IMR-90 (cell line): Measurements from ENCODE around the gene GGT5. TPM values are rescaled to one million over a fixed set of nuclear protein-coding genes. Genes with fewer than 3 reads are reported as not detected.
"Not testable (repeated sequence)": the region's sequence is repeated elsewhere in the genome, so short reads cannot be mapped to it uniquely, and the experiment has no call there.

Experiments used
- ATAC-seq: fragments of 200-7000 bp; cut with Tn5 transposase; 2 replicates; pipeline ENCODE4 v1.9.1; 2020; ENCODE audit warnings: low read depth, mild to moderate bottlenecking, moderate library complexity
- BruUV-seq: library from RNA; stranded (reverse); fragments of 400-500 nt; replicated peaks from 2 replicates; lab custom pipeline; 2021; lab: Mats Ljungman, UMichigan
- CTCF ChIA-PET: fragments of 300-600 bp; formaldehyde crosslinking; extraction: SDS; loops from one replicate; lab custom pipeline; 2021; ENCODE audit warnings: antibody characterized with exemption; lab: Yijun Ruan, JAX
- POLR2A ChIA-PET: fragments of 300-600 bp; sonication (Branson Sonifier 250); formaldehyde crosslinking; loops from one replicate; lab custom pipeline; 2022; ENCODE audit warnings: antibody characterized with exemption; ENCODE audit not compliant: unreplicated experiment; lab: Charles Lee
- DNase-seq: peaks from one replicate; pipeline ENCODE4 v3.0.0; 2013
- H2AFZ ChIP-seq: replicated peaks from 2 replicates; pipeline ENCODE3; 2013; ENCODE audit warnings: low read length, mild to moderate bottlenecking; ENCODE audit not compliant: poor library complexity
- H2AK5ac ChIP-seq: 2 replicates; pipeline ENCODE4 v1.6.1; 2013; ENCODE audit warnings: low read depth, low read length, inconsistent platforms
- H2AK9ac ChIP-seq: replicated peaks from 2 replicates; pipeline ENCODE3; 2013; ENCODE audit warnings: mild to moderate bottlenecking, low read depth, low read length, moderate library complexity; ENCODE audit not compliant: poor library complexity
- H2BK120ac ChIP-seq: 2 replicates; pipeline ENCODE4 v1.6.1; 2013; ENCODE audit warnings: low read depth, low read length, inconsistent platforms
- H2BK15ac ChIP-seq: 3 replicates; pipeline ENCODE4 v1.6.1; 2013; ENCODE audit warnings: low read depth, low read length, inconsistent platforms
- H2BK20ac ChIP-seq: 2 replicates; pipeline ENCODE4 v1.6.1; 2013; ENCODE audit warnings: low read depth, mild to moderate bottlenecking, inconsistent platforms, low read length, moderate library complexity
- H2BK5ac ChIP-seq: 2 replicates; pipeline ENCODE4 v1.6.1; 2013; ENCODE audit warnings: mild to moderate bottlenecking, low read depth, low read length, inconsistent platforms; ENCODE audit not compliant: poor library complexity, severe bottlenecking
- H3K14ac ChIP-seq: replicated peaks from 2 replicates; pipeline ENCODE4 v1.6.1; 2013; ENCODE audit warnings: low read depth, low read length, inconsistent platforms
- H3K18ac ChIP-seq: 2 replicates; pipeline ENCODE4 v1.6.1; 2013; ENCODE audit warnings: low read depth, low read length, control low read depth
- H3K23ac ChIP-seq: 2 replicates; pipeline ENCODE4 v1.6.1; 2013; ENCODE audit warnings: low read depth, low read length, inconsistent platforms
- H3K27ac ChIP-seq: 2 replicates; pipeline ENCODE4 v1.5.1; 2013; ENCODE audit warnings: mild to moderate bottlenecking, control low read depth, low read length; ENCODE audit not compliant: insufficient read depth
- H3K27me3 ChIP-seq: 2 replicates; pipeline ENCODE4 v1.6.1; 2013; ENCODE audit warnings: low read length; ENCODE audit not compliant: control insufficient read depth, insufficient read depth
- H3K36me3 ChIP-seq: 2 replicates; pipeline ENCODE4 v1.6.1; 2013; ENCODE audit warnings: low read length, mixed read lengths; ENCODE audit not compliant: control insufficient read depth, insufficient read depth
- H3K4ac ChIP-seq: 2 replicates; pipeline ENCODE4 v1.6.1; 2013; ENCODE audit warnings: low read depth, low read length, inconsistent platforms
- H3K4me1 ChIP-seq: 2 replicates; pipeline ENCODE4 v1.6.1; 2013; ENCODE audit warnings: low read length, mixed read lengths; ENCODE audit not compliant: control insufficient read depth, insufficient read depth
- H3K4me2 ChIP-seq: 2 replicates; pipeline ENCODE4 v1.6.1; 2013; ENCODE audit warnings: low read depth, mild to moderate bottlenecking, control low read depth, low read length, moderate library complexity
- H3K4me3 ChIP-seq: 2 replicates; pipeline ENCODE4 v1.5.1; 2013; ENCODE audit warnings: low read depth, mild to moderate bottlenecking, control low read depth, low read length, moderate library complexity; ENCODE audit not compliant: insufficient read depth
- H3K56ac ChIP-seq: 2 replicates; pipeline ENCODE4 v1.6.1; 2013; ENCODE audit warnings: low read length, inconsistent platforms; ENCODE audit not compliant: insufficient read depth; ENCODE audit errors: extremely low read depth
- H3K79me1 ChIP-seq, 2 experiments: 2 replicates each; pipeline ENCODE4 v1.6.1; 2013; ENCODE audit warnings: low read length in 2 of 2, inconsistent platforms in 1 of 2, low read depth in 1 of 2
- H3K9ac ChIP-seq: 2 replicates; pipeline ENCODE4 v1.6.1; 2013; ENCODE audit warnings: low read depth, low read length, control low read depth
- H3K9me1 ChIP-seq: 2 replicates; pipeline ENCODE4 v1.6.1; 2013; ENCODE audit warnings: low read length, inconsistent platforms; ENCODE audit not compliant: insufficient read depth
- H3K9me3 ChIP-seq: 2 replicates; pipeline ENCODE4 v1.6.1; 2013; ENCODE audit warnings: low read length; ENCODE audit not compliant: control insufficient read depth, insufficient read depth
- H4K20me1 ChIP-seq: 2 replicates; pipeline ENCODE4 v1.6.1; 2013; ENCODE audit warnings: low read length, inconsistent platforms; ENCODE audit not compliant: insufficient read depth
- H4K5ac ChIP-seq: 2 replicates; pipeline ENCODE4 v1.6.1; 2013; ENCODE audit warnings: mild to moderate bottlenecking, low read depth, low read length, control low read depth
- H4K8ac ChIP-seq, 2 experiments: 2 replicates each; pipeline ENCODE4 v1.6.1; 2013; ENCODE audit warnings: low read depth in 2 of 2, low read length in 2 of 2, control low read depth in 1 of 2, inconsistent platforms in 1 of 2
- H4K91ac ChIP-seq: 2 replicates; pipeline ENCODE4 v1.6.1; 2013; ENCODE audit warnings: low read depth, low read length, inconsistent platforms; ENCODE audit not compliant: insufficient read depth
- WGBS, 2 experiments: methylation state at CpG; one replicate each; pipeline versions ENCODE4 v1.1.5 to v1.1.7; 2013; ENCODE audit warnings: missing lambda C conversion rate in 2 of 2; ENCODE audit not compliant: insufficient read length in 1 of 2; ENCODE audit errors: extremely low coverage in 2 of 2; 5-methylcytosine and 5-hydroxymethylcytosine counted together
- dilution Hi-C: fragments of 300-500 bp; cut with HindIII; formaldehyde crosslinking; loops from one replicate; pipeline ENCODE4 v1.14.3; 2018; ENCODE audit warnings: low sequenced_read_pairs; ENCODE audit not compliant: unreplicated experiment
- in situ Hi-C: fragments of 300-500 bp; cut with MboI; formaldehyde crosslinking; loops from 3 replicates; pipeline ENCODE4 v1.14.3; 2019; ENCODE audit warnings: low sequenced_read_pairs, inconsistent platforms, mixed read lengths
- intact Hi-C: fragments of 100-400 bp; cut with micrococcal nuclease; formaldehyde crosslinking; loops from 2 replicates; pipeline ENCODE4 v1.10.0; 2022
- polyA plus RNA-seq, 3 experiments: library from polyadenylated mRNA; depleted of rRNA; stranded (reverse); fragments of >200 nt; gene quantifications; 2 replicates each; pipeline ENCODE4 v1.2.3, GENCODE V29; 2012; ENCODE audit warnings: low replicate concordance in 1 of 3
- total RNA-seq: library from RNA; depleted of rRNA; stranded (reverse); fragments of >200 nt; gene quantifications from 2 replicates; pipeline ENCODE4 v1.2.3, GENCODE V29; 2012

Gene GGT5
- total and polyA plus RNA-seq, 2 of the 4 experiments (the other 2 are of a cell fraction), result 0.18 to 5.8 TPM

DNA sequence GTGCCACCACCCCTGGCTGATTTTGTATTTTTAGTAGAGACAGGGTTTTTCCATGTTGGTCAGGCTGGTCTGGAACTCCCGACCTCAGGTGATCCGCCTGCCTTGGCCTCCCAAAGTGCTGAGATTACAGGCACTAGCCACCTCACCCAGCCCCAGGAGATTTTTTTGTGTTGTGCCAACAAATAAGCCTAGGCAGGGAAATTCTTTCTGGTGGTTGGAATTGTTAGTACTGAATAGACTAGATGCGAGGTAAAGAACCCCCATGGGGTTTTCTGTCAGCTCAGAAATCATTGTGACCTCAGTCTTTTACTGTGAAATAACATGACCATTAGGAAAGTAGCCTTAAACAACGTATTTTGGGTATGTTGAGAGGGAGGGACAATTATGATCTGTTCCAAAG is 29.0 kb upstream of the GGT5 start:
- H3K14ac ChIP-seq, in situ Hi-C loops, H4K91ac ChIP-seq, DNase-seq, H3K18ac ChIP-seq, H3K56ac ChIP-seq, BruUV-seq, H3K9me3 ChIP-seq, H3K9me1 ChIP-seq, H2BK15ac ChIP-seq, H2AK9ac ChIP-seq, H3K4me3 ChIP-seq, H4K5ac ChIP-seq, H2AFZ ChIP-seq, POLR2A ChIA-PET, H2AK5ac ChIP-seq, H3K27me3 ChIP-seq, intact Hi-C loops, H4K8ac ChIP-seq, H2BK5ac ChIP-seq, H3K9ac ChIP-seq, H3K4ac ChIP-seq, H3K23ac ChIP-seq, H3K36me3 ChIP-seq, CTCF ChIA-PET, H2BK20ac ChIP-seq, H3K4me1 ChIP-seq, ATAC-seq, H2BK120ac ChIP-seq, H3K4me2 ChIP-seq, H3K27ac ChIP-seq, dilution Hi-C loops: not testable (repeated sequence)
- peaks cover 11 to 33% of the 10 kb centered on the region in 2 experiments; a peak in 3 of 4 replicates for H3K79me1 ChIP-seq
- peaks cover 30% of the 10 kb centered on the region for H4K20me1 ChIP-seq
- WGBS, 2 experiments, result no CpG with 5 or more reads among the region's 4 CpGs

- CTCF ChIA-PET, H4K91ac ChIP-seq, H4K8ac ChIP-seq, POLR2A ChIA-PET, H2AK5ac ChIP-seq, H2BK20ac ChIP-seq, dilution Hi-C loops, H3K4ac ChIP-seq, H3K4me2 ChIP-seq, H2AK9ac ChIP-seq, H3K14ac ChIP-seq, intact Hi-C loops, BruUV-seq, H2BK15ac ChIP-seq, H3K18ac ChIP-seq, H2BK5ac ChIP-seq, H2BK120ac ChIP-seq, H3K4me1 ChIP-seq, H4K5ac ChIP-seq, H3K4me3 ChIP-seq, H3K23ac ChIP-seq, in situ Hi-C loops, DNase-seq, ATAC-seq, H3K36me3 ChIP-seq, H3K9me3 ChIP-seq, H3K27ac ChIP-seq, H3K9ac ChIP-seq, H3K9me1 ChIP-seq, H3K27me3 ChIP-seq, H3K56ac ChIP-seq, H2AFZ ChIP-seq: not testable (repeated sequence)
- no CpG with 5 or more reads among the region's 2 CpGs for WGBS, 2 experiments
- peaks cover 30% of the 10 kb centered on the region for H4K20me1 ChIP-seq
- H3K79me1 ChIP-seq, result peaks cover 11 to 33% of the 10 kb centered on the region in 2 experiments; a peak in 3 of 4 replicates
Measured at GRCh38 chr22:24273031-24273430, 28.1 kb upstream of the GGT5 start.
